ENCODE data around the gene CHPF.

GRCh38 chr2:219569041-219569440, 25.4 kb upstream of the CHPF start:
- TF ChIP-seq, protein P1, sequence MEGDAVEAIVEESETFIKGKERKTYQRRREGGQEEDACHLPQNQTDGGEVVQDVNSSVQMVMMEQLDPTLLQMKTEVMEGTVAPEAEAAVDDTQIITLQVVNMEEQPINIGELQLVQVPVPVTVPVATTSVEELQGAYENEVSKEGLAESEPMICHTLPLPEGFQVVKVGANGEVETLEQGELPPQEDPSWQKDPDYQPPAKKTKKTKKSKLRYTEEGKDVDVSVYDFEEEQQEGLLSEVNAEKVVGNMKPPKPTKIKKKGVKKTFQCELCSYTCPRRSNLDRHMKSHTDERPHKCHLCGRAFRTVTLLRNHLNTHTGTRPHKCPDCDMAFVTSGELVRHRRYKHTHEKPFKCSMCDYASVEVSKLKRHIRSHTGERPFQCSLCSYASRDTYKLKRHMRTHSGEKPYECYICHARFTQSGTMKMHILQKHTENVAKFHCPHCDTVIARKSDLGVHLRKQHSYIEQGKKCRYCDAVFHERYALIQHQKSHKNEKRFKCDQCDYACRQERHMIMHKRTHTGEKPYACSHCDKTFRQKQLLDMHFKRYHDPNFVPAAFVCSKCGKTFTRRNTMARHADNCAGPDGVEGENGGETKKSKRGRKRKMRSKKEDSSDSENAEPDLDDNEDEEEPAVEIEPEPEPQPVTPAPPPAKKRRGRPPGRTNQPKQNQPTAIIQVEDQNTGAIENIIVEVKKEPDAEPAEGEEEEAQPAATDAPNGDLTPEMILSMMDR (IDR thresholded peaks at IDR 0.05; ENCODE audit: insufficient read depth, low read length) = no peak
- TF ChIP-seq REST (IDR thresholded peaks at IDR 0.05; ENCODE audit: insufficient replicate concordance, low read depth) (no peak), POLR2AphosphoS5 (IDR thresholded peaks at IDR 0.05; ENCODE audit: low read depth) (no peak), SPI1 (IDR thresholded peaks at IDR 0.05; ENCODE audit: borderline replicate concordance, low read depth) (no peak), GABPA (IDR thresholded peaks at IDR 0.05; ENCODE audit: low read depth) (no peak)

Measured in HL-60 (cell line).